ENCODE measurements around the gene PPM1L.
"Not testable (repeated sequence)": the region's sequence is repeated elsewhere in the genome, so short reads cannot be mapped to it uniquely, and the experiment has no call there.

Gene PPM1L

DNA sequence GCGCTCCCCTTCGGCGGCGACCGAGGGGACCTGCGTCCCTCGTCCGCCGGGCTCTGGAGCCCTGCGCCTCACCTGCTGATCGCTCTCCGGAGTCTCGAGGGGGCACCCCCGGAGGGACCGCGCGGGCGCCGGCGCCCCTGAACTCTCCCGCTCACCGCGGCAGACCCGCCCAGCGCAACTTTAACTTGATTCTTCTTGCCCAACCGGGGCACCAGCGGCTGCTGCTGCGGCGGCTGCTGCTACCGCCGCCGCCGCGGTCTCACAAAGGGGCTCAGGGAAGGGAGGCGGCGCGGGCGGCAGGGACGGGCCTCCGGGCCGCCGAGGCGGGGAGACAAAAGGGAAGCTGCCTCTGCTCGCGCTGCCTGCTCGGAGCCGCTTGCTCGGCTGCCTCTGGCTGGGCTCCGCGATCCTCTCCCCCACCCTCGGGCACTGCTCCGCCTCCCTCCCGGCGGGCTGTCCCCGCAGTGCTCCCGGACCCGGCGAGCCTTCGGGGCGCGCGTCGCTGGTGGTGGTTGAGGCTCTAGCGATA lies at the start of gene PPM1L:
PPM1L (plus strand) TSS at position 456 of the 529 bp plus-strand sequence.
- peak within 1 kb of the TSS; percentile 94 for H3K27ac Mint-ChIP-seq
- no peaks in the 10 kb centered on the region for H3K9me3 Mint-ChIP-seq
- H3K36me3 Mint-ChIP-seq (ENCODE audit: low read depth) = no peaks in the 10 kb centered on the region
- peaks cover 24% of the 10 kb centered on the region for H3K27me3 Mint-ChIP-seq
- H3K4me3 Mint-ChIP-seq = peak within 1 kb of the TSS; percentile 93
- H3K4me1 Mint-ChIP-seq (ENCODE audit: low read depth) = peaks cover 28% of the 10 kb centered on the region

DNA sequence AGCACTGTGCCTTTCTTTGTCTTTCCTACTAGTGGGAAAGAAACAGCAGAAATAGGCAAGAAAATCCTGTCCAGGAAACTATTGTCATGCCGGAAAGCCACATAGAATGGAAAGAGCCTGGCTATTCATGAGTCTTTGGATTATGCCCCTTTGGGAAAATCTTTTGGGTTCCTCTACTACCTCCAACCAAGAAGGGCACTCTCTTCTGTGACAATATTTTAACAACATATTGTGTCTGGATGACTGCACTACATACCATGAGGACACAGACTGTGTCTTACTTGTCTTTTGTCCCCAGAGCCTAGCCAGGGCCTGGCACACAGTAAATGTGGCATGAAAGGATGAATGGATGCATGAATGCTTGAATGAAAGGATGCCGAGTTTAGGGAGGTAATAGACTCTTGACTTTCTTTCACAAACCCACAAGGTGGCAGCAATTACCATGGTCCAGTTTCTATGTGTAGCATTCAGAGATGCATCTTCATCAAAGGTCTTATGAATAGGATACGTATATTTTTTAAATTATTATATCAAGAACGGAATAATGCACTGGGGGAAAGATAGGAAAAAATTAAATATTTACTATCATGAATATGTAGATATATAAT lies 48.7 kb upstream of the PPM1L start:
- Mint-ChIP-seq H3K27me3 (peaks cover 48% of the 10 kb centered on the region), H3K4me1 (ENCODE audit: low read depth) (no peaks in the 10 kb centered on the region), H3K4me3 (no peak overlapping the region), H3K36me3 (ENCODE audit: low read depth) (no peaks in the 10 kb centered on the region), H3K9me3 (no peaks in the 10 kb centered on the region), H3K27ac (no peak overlapping the region)

DNA sequence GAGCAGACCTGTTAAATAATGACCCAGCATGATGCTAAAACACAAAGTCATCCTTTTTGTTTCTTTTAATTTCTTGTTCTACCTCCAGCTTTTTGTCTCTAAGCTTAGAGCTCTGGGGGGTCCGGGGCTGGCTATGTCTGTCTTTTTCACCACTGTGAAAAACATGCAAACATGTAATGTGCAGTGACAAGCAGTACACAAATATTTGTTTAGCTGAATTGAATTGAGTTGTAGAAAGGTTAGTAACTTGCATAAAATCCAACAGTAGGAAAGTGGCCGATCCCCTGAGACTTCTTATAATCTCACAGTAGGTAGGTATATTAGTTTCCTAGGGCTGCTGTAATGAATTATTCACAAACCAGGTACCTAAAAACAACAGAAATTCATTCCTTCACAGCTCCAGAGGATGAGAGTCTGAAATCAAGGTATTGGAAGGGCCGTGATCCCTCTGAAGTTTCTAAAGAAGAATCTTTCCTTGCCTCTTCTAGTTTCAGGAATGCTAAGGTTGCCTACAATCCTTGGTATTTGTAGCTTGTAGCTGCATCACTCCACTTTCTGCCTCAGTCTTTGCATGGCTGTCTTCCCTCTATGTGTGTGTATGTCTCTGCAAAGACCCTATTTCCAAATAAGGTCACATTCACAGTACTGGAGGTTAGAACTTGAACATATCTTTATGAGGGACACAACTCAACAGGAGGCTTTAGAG lies 46.4 kb upstream of the PPM1L start:
- H3K4me3 Mint-ChIP-seq = no peak overlapping the region
- H3K27ac Mint-ChIP-seq = no peak overlapping the region
- H3K9me3 Mint-ChIP-seq = no peaks in the 10 kb centered on the region
- H3K27me3 Mint-ChIP-seq = peaks cover 46% of the 10 kb centered on the region
- H3K36me3 Mint-ChIP-seq (ENCODE audit: low read depth) = no peaks in the 10 kb centered on the region
- H3K4me1 Mint-ChIP-seq (ENCODE audit: low read depth) = no peaks in the 10 kb centered on the region

DNA sequence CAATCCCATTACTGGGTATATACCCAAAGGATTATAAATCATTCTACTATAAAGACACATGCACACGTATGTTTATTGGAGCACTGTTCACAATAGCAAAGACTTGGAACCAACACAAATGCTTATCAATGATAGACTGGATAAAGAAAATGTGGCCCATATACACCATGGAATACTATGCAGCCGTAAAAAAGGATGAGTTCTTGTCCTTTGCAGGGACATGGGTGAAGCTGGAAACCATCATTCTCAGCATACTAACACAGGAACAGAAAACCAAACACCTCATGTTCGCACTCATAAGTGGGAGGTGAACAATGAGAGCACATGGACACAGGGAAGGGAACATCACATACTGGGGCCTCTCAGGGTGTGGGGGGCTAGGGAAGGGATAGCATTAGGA lies 42.9 kb upstream of the PPM1L start:
- not testable (repeated sequence) for H3K4me3 Mint-ChIP-seq; H3K27ac Mint-ChIP-seq; H3K36me3 Mint-ChIP-seq (ENCODE audit: low read depth); H3K4me1 Mint-ChIP-seq (ENCODE audit: low read depth); H3K9me3 Mint-ChIP-seq
- H3K27me3 Mint-ChIP-seq = peaks cover 23% of the 10 kb centered on the region

DNA sequence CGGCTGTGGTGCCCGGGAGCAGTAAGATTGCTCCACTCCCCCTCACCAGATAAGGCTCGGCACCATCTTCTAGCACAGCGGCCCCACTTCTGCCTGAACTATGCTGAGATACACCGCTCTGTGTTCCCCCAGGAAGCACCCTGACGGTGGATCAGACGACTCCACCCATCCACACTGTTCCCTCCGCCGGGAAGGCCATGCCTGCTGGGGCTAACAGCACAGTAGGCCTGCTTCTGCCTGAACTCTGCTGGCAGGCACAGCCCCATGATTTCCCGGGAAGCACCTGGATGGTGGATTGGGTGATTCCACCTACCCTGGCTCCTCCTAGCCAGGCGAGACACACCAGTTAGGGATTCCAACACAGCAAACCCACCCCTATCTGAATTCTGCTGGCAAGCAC lies 36.3 kb upstream of the PPM1L start:
- no peaks in the 10 kb centered on the region for H3K9me3 Mint-ChIP-seq

DNA sequence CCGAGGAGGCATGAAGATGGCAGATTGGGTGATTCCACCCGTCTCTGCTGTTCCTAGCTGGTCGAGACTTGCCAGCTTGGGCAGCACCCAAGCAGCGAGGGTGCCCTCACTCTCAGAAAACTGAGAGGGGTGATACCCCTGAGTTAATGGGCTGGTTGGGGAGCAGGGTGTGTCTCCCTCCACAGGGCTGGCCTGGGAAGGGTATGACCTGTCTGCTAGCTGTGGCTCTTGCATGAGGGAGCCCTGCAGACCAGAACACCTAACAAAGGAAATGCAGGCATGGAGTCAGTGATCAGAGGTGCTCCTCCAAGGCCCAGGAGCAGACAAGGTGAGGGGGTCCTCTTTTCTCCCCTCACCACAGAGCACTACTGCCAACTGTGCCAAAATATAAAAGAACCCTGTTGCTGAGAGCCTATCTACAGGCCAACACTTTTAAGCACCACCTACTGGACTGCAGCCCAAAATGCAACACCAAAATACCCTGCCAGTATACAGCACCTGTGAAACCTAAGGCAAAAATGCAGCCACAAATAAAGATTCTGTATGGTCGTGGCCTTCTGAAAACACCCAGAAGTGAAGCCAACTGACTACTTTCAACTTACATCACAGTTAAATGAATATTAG lies 35.8 kb upstream of the PPM1L start:
- H3K27ac Mint-ChIP-seq = no peak overlapping the region
- H3K27me3 Mint-ChIP-seq = peaks cover 5% of the 10 kb centered on the region
- no peaks in the 10 kb centered on the region for H3K36me3 Mint-ChIP-seq (ENCODE audit: low read depth)
- no peak overlapping the region for H3K4me3 Mint-ChIP-seq
- no peaks in the 10 kb centered on the region for H3K4me1 Mint-ChIP-seq (ENCODE audit: low read depth)
- H3K9me3 Mint-ChIP-seq = no peaks in the 10 kb centered on the region

More for the DNA sequence above, 36.3 kb upstream of the PPM1L start:
- H3K36me3 Mint-ChIP-seq (ENCODE audit: low read depth) = no peaks in the 10 kb centered on the region
- H3K27me3 Mint-ChIP-seq = peaks cover 8% of the 10 kb centered on the region
- H3K4me3 Mint-ChIP-seq = no peak overlapping the region
- no peaks in the 10 kb centered on the region for H3K4me1 Mint-ChIP-seq (ENCODE audit: low read depth)
- no peak overlapping the region for H3K27ac Mint-ChIP-seq

DNA sequence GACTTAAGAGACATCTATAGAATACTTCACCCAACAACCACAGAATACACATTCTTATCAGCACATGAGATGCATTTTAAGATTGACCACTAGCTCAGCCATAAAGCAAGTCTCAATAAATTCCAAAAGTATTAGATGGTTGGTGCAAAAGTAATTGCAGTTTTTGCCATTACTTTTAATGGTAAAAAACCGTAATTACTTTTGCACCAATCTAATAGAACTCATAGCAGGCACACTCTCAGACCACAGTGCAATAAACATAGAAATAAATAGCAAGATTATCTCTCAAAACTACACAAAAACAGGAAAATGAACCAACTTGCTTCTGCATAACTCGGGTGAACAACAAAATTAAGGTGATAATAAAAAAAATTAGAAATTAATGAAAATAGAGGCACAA lies 33.7 kb upstream of the PPM1L start:
- Mint-ChIP-seq H3K4me3 (no peak overlapping the region), H3K27ac (no peak overlapping the region)

DNA sequence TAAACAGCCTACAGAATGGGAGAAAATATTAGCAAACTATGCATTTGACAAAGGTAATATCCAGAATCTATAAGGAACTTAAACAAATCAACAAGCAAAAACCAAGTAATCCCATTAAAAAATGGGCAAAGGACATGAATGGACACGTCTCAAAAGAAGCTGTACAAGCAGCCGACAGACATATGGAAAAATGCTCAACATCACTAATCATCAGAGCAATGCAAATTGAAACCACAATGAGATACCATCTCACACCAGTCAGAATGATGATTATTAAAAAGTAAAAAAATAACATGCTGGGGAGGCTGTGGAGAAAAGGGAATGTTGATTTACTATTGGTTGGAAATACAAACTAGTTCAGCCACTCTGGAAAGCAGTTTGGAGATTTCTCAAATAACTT lies 30.7 kb upstream of the PPM1L start:
- Mint-ChIP-seq H3K4me3 (no peak overlapping the region), H3K36me3 (ENCODE audit: low read depth) (no peaks in the 10 kb centered on the region), H3K4me1 (ENCODE audit: low read depth) (no peaks in the 10 kb centered on the region), H3K9me3 (no peaks in the 10 kb centered on the region), H3K27me3 (peaks cover 4% of the 10 kb centered on the region), H3K27ac (no peak overlapping the region)

More for the DNA sequence above, 33.7 kb upstream of the PPM1L start:
- Mint-ChIP-seq H3K36me3 (ENCODE audit: low read depth) (no peaks in the 10 kb centered on the region), H3K4me1 (ENCODE audit: low read depth) (no peaks in the 10 kb centered on the region), H3K27me3 (peaks cover 4% of the 10 kb centered on the region), H3K9me3 (no peaks in the 10 kb centered on the region)

DNA sequence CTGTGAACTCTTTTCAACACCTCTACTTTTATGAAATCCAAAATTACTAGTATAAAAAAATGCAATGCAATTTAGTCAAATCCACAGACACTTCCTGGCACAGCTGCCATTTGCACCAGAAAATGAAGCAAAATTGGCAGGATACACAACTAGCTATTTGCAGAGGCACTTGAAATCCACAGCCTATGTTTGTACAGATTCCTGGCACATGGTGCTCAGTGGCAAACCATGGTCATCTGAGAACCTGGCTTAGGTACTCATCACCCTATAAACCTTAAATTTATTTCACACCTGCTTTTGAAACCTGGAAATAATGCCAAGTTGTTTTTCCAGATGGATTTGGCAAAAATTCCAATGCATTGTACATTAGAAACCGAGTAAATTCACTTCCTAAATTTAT lies 20.2 kb upstream of the PPM1L start:
- Mint-ChIP-seq H3K27ac (no peak overlapping the region), H3K4me3 (no peak overlapping the region), H3K4me1 (ENCODE audit: low read depth) (no peaks in the 10 kb centered on the region), H3K36me3 (ENCODE audit: low read depth) (no peaks in the 10 kb centered on the region), H3K9me3 (no peaks in the 10 kb centered on the region), H3K27me3 (peaks cover 4% of the 10 kb centered on the region)

DNA sequence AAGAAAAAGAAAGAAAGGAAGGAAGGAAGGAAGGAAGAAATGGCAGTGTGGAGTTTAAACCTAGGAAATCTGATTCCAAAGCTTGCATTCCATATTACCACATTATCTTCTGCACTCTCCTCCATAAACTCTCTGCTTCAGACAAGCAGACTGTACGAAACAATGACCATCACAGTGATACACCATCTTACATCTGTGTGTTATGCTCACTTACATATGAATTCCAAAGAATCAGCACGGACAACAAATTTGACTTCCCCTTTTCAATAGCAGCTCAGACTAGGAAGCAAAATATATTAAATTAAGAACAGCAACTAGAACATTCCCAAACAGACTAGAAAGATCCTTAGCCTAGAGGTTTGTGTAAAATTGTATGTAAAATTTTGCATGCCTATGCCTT lies 18.0 kb upstream of the PPM1L start:
- H3K36me3 Mint-ChIP-seq (ENCODE audit: low read depth) = no peaks in the 10 kb centered on the region
- no peaks in the 10 kb centered on the region for H3K4me1 Mint-ChIP-seq (ENCODE audit: low read depth)
- peaks cover 9% of the 10 kb centered on the region for H3K27me3 Mint-ChIP-seq
- H3K9me3 Mint-ChIP-seq = no peaks in the 10 kb centered on the region
- no peak overlapping the region for H3K4me3 Mint-ChIP-seq
- H3K27ac Mint-ChIP-seq = no peak overlapping the region

DNA sequence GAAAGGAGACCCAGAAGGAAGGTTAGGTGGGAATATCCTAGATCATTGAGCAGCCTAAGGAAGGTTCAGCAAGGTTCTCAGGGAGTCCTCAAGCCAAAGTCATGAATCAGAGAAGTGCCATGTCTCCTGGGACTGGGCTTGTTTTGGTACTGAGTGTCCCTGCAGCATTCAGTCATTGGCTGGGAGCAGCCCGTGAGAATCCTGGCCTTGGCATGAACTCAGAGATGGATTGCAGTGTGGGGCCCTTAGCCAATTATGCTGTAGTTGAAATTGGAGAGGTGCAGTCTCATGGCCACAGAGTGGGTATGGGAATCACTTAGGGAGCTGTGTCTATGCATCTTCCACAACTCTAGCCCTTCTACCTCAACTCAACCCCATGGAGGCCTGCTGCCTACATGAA lies 17.0 kb upstream of the PPM1L start:
- H3K4me1 Mint-ChIP-seq (ENCODE audit: low read depth) = no peaks in the 10 kb centered on the region
- no peaks in the 10 kb centered on the region for H3K9me3 Mint-ChIP-seq
- peaks cover 13% of the 10 kb centered on the region for H3K27me3 Mint-ChIP-seq
- no peak overlapping the region for H3K4me3 Mint-ChIP-seq
- no peaks in the 10 kb centered on the region for H3K36me3 Mint-ChIP-seq (ENCODE audit: low read depth)
- H3K27ac Mint-ChIP-seq = no peak overlapping the region

DNA sequence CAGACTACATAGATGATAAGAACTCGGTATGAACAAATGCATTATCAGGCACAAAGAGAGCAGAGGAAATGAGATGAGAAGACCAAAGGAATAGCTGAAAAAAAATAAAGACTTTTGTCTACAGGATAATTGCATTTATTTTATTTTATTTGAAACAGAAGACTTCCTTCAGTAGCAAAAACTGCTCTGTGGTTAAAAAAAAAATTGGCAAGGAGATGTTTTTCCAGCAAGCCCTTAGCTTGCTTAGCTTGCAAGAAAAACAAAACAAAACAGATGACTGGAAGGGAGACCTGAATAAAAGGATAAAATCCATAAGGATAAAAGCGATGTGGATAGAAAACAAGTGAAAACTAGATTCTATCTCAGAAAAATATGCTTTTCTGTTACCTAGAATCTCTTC lies 9.1 kb upstream of the PPM1L start:
- Mint-ChIP-seq H3K27ac (no peak overlapping the region), H3K9me3 (no peaks in the 10 kb centered on the region), H3K36me3 (ENCODE audit: low read depth) (no peaks in the 10 kb centered on the region), H3K4me1 (ENCODE audit: low read depth) (no peaks in the 10 kb centered on the region), H3K27me3 (peaks cover 17% of the 10 kb centered on the region), H3K4me3 (no peak overlapping the region)

DNA sequence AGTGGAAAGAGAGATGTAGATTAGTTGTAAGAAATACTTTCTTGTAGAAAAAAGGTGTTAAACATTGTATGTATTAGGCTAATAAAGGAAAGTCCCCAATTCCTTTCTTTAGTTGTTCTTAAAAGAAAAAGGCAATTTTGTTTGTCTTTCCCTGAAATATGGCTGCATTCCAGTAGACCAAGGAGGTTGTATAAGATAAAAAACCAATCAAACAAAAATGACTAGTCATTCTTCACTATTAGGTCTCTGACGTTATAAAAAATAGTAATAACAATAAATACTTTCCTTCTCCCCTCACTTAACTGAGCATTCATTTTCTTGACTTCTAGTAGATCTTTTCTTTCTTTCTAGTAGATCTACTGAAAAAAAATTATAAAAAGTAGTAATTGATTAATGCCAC lies 8.6 kb upstream of the PPM1L start:
- no peak overlapping the region for H3K27ac Mint-ChIP-seq
- H3K4me3 Mint-ChIP-seq = no peak overlapping the region
- H3K4me1 Mint-ChIP-seq (ENCODE audit: low read depth) = no peaks in the 10 kb centered on the region
- no peaks in the 10 kb centered on the region for H3K36me3 Mint-ChIP-seq (ENCODE audit: low read depth)
- no peaks in the 10 kb centered on the region for H3K9me3 Mint-ChIP-seq
- H3K27me3 Mint-ChIP-seq = peaks cover 17% of the 10 kb centered on the region

DNA sequence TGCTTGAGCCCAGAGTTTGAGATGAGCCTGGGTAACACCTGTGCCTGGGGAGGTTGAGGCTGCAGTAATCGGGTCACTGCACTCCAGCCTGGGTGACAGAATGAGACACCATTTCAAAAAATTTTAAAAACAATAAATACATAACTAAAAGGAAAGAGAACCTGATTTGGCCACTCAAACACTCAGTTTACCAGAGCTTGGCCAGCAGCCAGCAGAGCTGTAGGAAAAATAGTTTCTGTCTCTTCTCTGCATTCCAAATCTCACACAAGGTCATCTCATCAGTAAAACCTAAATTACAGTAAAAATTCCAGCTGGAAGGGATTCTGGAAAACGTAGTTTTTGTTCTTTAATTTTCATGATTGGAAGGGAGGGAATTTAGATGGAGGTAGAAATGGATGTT lies 7.8 kb upstream of the PPM1L start:
- Mint-ChIP-seq H3K27ac (no peak overlapping the region), H3K36me3 (ENCODE audit: low read depth) (no peaks in the 10 kb centered on the region), H3K9me3 (no peaks in the 10 kb centered on the region), H3K27me3 (peaks cover 11% of the 10 kb centered on the region), H3K4me1 (ENCODE audit: low read depth) (no peaks in the 10 kb centered on the region), H3K4me3 (no peak overlapping the region)

DNA sequence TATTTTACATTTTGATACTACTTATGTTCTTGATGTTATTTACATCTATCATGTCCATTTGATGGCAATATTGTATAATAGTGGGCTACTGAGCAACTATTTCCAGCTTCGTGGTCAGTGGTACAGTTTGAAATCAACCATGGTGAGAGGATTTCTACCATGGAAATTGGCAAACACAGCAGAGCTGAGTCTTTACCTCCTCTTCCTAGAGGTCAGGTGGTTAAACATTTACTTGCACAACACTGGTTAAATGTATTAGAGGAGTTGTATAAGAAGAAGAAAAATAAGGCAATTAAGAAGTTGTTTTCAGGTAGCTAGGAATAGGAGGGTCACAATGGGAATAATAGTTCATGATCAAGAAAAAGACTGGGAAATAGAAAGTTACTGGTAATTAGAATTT lies 7.2 kb upstream of the PPM1L start:
- H3K4me1 Mint-ChIP-seq (ENCODE audit: low read depth) = peaks cover under 1% of the 10 kb centered on the region
- H3K36me3 Mint-ChIP-seq (ENCODE audit: low read depth) = no peaks in the 10 kb centered on the region
- H3K27ac Mint-ChIP-seq = no peak overlapping the region
- no peak overlapping the region for H3K4me3 Mint-ChIP-seq
- H3K27me3 Mint-ChIP-seq = peaks cover 11% of the 10 kb centered on the region
- no peaks in the 10 kb centered on the region for H3K9me3 Mint-ChIP-seq

Measured in stimulated activated naive CD8-positive, alpha-beta T cell treated with anti-CD3 and anti-CD28 coated beads, Interleukin-15, Interleukin-2, amounts not matched to agents 100 ng/mL and 50 ng/mL, for 24 hours (primary cell).